Measurements from ENCODE around the gene RTEL1. TPM values are rescaled to one million over a fixed set of nuclear protein-coding genes. Genes with fewer than 3 reads are reported as not detected.
"Not testable (repeated sequence)": the region's sequence is repeated elsewhere in the genome, so short reads cannot be mapped to it uniquely, and the experiment has no call there.

The RTEL1 gene
- total RNA-seq, 1 experiment from 2014 or later: 58.0 TPM

- Histone ChIP-seq H3K4me2 (ENCODE audit: low read length) (no peak overlapping the region), H3K36me3 (ENCODE audit: control insufficient read depth in 1 of 2, insufficient read depth in 2 of 2, low read length in 2 of 2) (peaks cover 0 to 8% of the 10 kb centered on the region in 2 experiments; a peak in 1 of 4 replicates), H3K4me1 (ENCODE audit: control insufficient read depth in 1 of 2, insufficient read depth in 2 of 2, low read length in 2 of 2) (peaks cover 11 to 34% of the 10 kb centered on the region in 2 experiments), H3K4me3 (replicated peaks in 1 of 2; ENCODE audit: low read depth in 1 of 2, low read length in 2 of 2) (no peak overlapping the region), H2AFZ (ENCODE audit: low read depth, low read length, poor library complexity, severe bottlenecking) (no peak overlapping the region), H3K27me3 (ENCODE audit: insufficient read depth, low read length) (no peaks in the 10 kb centered on the region), H3K9ac (ENCODE audit: low read length) (no peak overlapping the region), H4K20me1 (ENCODE audit: insufficient read depth) (no peaks in the 10 kb centered on the region), H3K9me3 (ENCODE audit: control insufficient read depth in 1 of 2, insufficient read depth in 1 of 2, low read depth in 1 of 2, low read length in 2 of 2) (no peaks in the 10 kb centered on the region), H3K9me2 (ENCODE audit: insufficient read depth) (no peaks in the 10 kb centered on the region), H3K79me2 (ENCODE audit: insufficient read depth, low read length) (no peaks in the 10 kb centered on the region), H3K27ac (ENCODE audit: low read depth, low read length) (no peak overlapping the region)
- intact Hi-C loops (cut with micrococcal nuclease): loop anchor here (5.0 kb wide), 1 partner anchor 103 kb away; the partner anchor contains the start of gene PTK6
- ChIA-PET CTCF (no interaction called here), POLR2A (no interaction called here), RAD21 (ENCODE audit: low non-redundant PET in 1 of 2, low total read pairs in 2 of 2, uncharacterized antibody in 2 of 2, unreplicated experiment in 2 of 2) (no interaction called here)
- no peak for TF ChIP-seq ELF1 (IDR thresholded peaks at IDR 0.05; ENCODE audit: borderline replicate concordance, low read depth)
- no peak for TF ChIP-seq ATF3 (IDR thresholded peaks at IDR 0.05)
- no peak for TF ChIP-seq CTCF (IDR thresholded peaks at IDR 0.05 in 2 of 3, conservative IDR thresholded peaks at IDR 0.05 in 1 of 3; ENCODE audit: borderline replicate concordance in 1 of 3, insufficient read depth in 1 of 3, low read depth in 2 of 3, low read length in 2 of 3)
- no peak for TF ChIP-seq ZFX (IDR thresholded peaks at IDR 0.05)
- TF ChIP-seq YY1 (IDR thresholded peaks at IDR 0.05; ENCODE audit: extremely low read depth, insufficient replicate concordance, low read depth, low read length): no peak
- no peak for TF ChIP-seq SP1 (IDR thresholded peaks at IDR 0.05; ENCODE audit: low read depth)
- no peak for TF ChIP-seq EGR1 (IDR thresholded peaks at IDR 0.05; ENCODE audit: low read depth)
- no peak for TF ChIP-seq CEBPB (IDR thresholded peaks at IDR 0.05; ENCODE audit: low read depth)
- no peak for TF ChIP-seq EZH2phosphoT487 (IDR thresholded peaks at IDR 0.05; ENCODE audit: borderline replicate concordance)
- no peak for TF ChIP-seq POLR2AphosphoS5 (IDR thresholded peaks at IDR 0.05; ENCODE audit: low read depth, low read length)
- TF ChIP-seq SRF (IDR thresholded peaks at IDR 0.05; ENCODE audit: low read depth): no peak
- no peak for TF ChIP-seq CBX3 (IDR thresholded peaks at IDR 0.05; ENCODE audit: low read depth)
- no peak for TF ChIP-seq JUND (IDR thresholded peaks at IDR 0.05)
- no peak for TF ChIP-seq FOSL1 (IDR thresholded peaks at IDR 0.05; ENCODE audit: low read depth)
- TF ChIP-seq ZNF274 (IDR thresholded peaks at IDR 0.05; ENCODE audit: low read depth, low read length): no peak
- TF ChIP-seq RAD21 (IDR thresholded peaks at IDR 0.05; ENCODE audit: low read depth): no peak
- no peak for TF ChIP-seq POLR2A (IDR thresholded peaks at IDR 0.05; ENCODE audit: borderline replicate concordance, extremely low read depth, insufficient read depth, insufficient read length)
- no peak for TF ChIP-seq SIN3A (IDR thresholded peaks at IDR 0.05; ENCODE audit: low read depth)
- TF ChIP-seq MAX (IDR thresholded peaks at IDR 0.05): no peak
- no peak for TF ChIP-seq TCF7L2 (IDR thresholded peaks at IDR 0.05; ENCODE audit: borderline replicate concordance, extremely low read depth, insufficient read depth, insufficient read length)
- ATAC-seq: no peak
- no TSS peak for BruUV-seq (replicated peaks)
- no peak for DNase-seq (ENCODE audit: low read depth, low spot score)
Observed at GRCh38 chr20:63640086-63640485, 18.0 kb upstream of the RTEL1 start.

DNA sequence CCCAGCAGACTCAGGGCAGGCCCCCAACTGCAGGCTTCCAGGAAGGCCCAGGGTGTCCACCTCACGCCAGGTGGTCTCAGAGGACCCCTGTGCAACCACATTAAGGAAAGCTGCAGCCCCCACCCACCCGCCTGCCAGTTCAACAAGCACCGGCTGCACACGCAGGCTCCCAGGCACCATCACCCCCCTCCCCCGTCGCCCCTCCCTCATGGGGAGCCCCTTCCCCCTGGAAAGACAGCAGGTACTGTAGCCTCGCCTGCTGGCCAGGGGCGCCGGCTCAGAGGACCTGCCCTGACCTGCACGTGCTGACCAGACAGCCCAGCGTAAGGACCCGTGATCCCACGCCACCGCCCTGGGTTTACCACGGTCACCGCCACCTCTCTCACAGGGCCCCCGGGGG, 17.4 kb upstream of the RTEL1 start:
- POLR2A ChIA-PET; H3K27ac ChIP-seq (ENCODE audit: low read depth, low read length); H3K36me3 ChIP-seq (ENCODE audit: control insufficient read depth in 1 of 2, insufficient read depth in 2 of 2, low read length in 2 of 2); H3K4me3 ChIP-seq (replicated peaks in 1 of 2; ENCODE audit: low read depth in 1 of 2, low read length in 2 of 2); BruUV-seq (replicated peaks); H2AFZ ChIP-seq (ENCODE audit: low read depth, low read length, poor library complexity, severe bottlenecking); H3K27me3 ChIP-seq (ENCODE audit: insufficient read depth, low read length); RAD21 ChIA-PET (ENCODE audit: low non-redundant PET in 1 of 2, low total read pairs in 2 of 2, uncharacterized antibody in 2 of 2, unreplicated experiment in 2 of 2); ATAC-seq; H4K20me1 ChIP-seq (ENCODE audit: insufficient read depth); H3K9me2 ChIP-seq (ENCODE audit: insufficient read depth); H3K79me2 ChIP-seq (ENCODE audit: insufficient read depth, low read length); H3K9me3 ChIP-seq (ENCODE audit: control insufficient read depth in 1 of 2, insufficient read depth in 1 of 2, low read depth in 1 of 2, low read length in 2 of 2); DNase-seq (ENCODE audit: low read depth, low spot score); H3K4me2 ChIP-seq (ENCODE audit: low read length); CTCF ChIA-PET; H3K9ac ChIP-seq (ENCODE audit: low read length): not testable (repeated sequence)
- intact Hi-C loops (cut with micrococcal nuclease): loop anchor here (5.0 kb wide), 1 partner anchor 103 kb away; the partner anchor contains the start of gene PTK6
- peaks cover 11 to 34% of the 10 kb centered on the region in 2 experiments for H3K4me1 ChIP-seq (ENCODE audit: control insufficient read depth in 1 of 2, insufficient read depth in 2 of 2, low read length in 2 of 2)

Measured in HCT116 (cell line).